ENCODE data around the gene MRPL41. TPM values are rescaled to one million over a fixed set of nuclear protein-coding genes. Genes with fewer than 3 reads are reported as not detected.

MRPL41 gene
- total and polyA plus RNA-seq, 2 of the 13 experiments (the other 11 are each of a cell fraction or from before 2014, with no cell fraction given), result 20.9 to 54.0 TPM

- TF ChIP-seq TFDP1 (CRISPR knock-in tag; IDR thresholded peaks at IDR 0.05; ENCODE audit: borderline replicate concordance) (peak; percentile 49; the same call in 1 of the 2 replicates), ZNF672 (CRISPR knock-in tag; IDR thresholded peaks at IDR 0.05) (no peak), RXRB (CRISPR knock-in tag; IDR thresholded peaks at IDR 0.05; ENCODE audit: borderline replicate concordance) (peak; percentile 32; the same call in 1 of the 2 replicates), ZNF839 (CRISPR knock-in tag; IDR thresholded peaks at IDR 0.05; ENCODE audit: borderline replicate concordance) (peak; percentile 41; the same call in 1 of the 2 replicates), ZMYM4 (CRISPR knock-in tag; IDR thresholded peaks at IDR 0.05) (peak; percentile 49; the same call in 1 of the 2 replicates), MAX (IDR thresholded peaks at IDR 0.05) (peak; percentile 90), DR1 (CRISPR knock-in tag; IDR thresholded peaks at IDR 0.05) (no peak), ZNF326 (CRISPR knock-in tag; IDR thresholded peaks at IDR 0.05; ENCODE audit: borderline replicate concordance) (no peak), MXI1 (IDR thresholded peaks at IDR 0.05; ENCODE audit: borderline replicate concordance, low read depth, low read length) (peak; percentile 77; the same call in 1 of the 3 replicates), ARID4A (CRISPR knock-in tag; IDR thresholded peaks at IDR 0.05; ENCODE audit: borderline replicate concordance) (peak; percentile 56; the same call in 1 of the 2 replicates), TEAD3 (CRISPR knock-in tag; optimal IDR thresholded peaks at IDR 0.05; ENCODE audit: borderline replicate concordance) (peak; percentile 9), IKZF5 (CRISPR knock-in tag; IDR thresholded peaks at IDR 0.05) (0 out of 2 replicates have a peak, but pooled peaks have one; percentile 29), SALL2 (CRISPR knock-in tag; IDR thresholded peaks at IDR 0.05) (0 out of 2 replicates have a peak, but pooled peaks have one; percentile 46), SRSF1 (optimal IDR thresholded peaks at IDR 0.05; ENCODE audit: low read depth, low read length) (no peak), ZNF296 (CRISPR knock-in tag; conservative IDR thresholded peaks at IDR 0.05) (no peak), TFE3 (CRISPR knock-in tag; IDR thresholded peaks at IDR 0.05) (peak; percentile 69), ZNF274 (CRISPR knock-in tag; IDR thresholded peaks at IDR 0.05) (0 out of 2 replicates have a peak, but pooled peaks have one; percentile 30), TFDP2 (CRISPR knock-in tag; IDR thresholded peaks at IDR 0.05) (peak; percentile 51; the same call in 1 of the 2 replicates), MIER2 (CRISPR knock-in tag; IDR thresholded peaks at IDR 0.05) (peak; percentile 71; the same call in 1 of the 2 replicates)
These were observed 17.2 kb upstream of the MRPL41 start (continued) for GRCh38 chr9:137534256-137535119.

All from HepG2 (cell line).